IMR-90 (cell line): Measurements from ENCODE around the gene MEN1. TPM values are rescaled to one million over a fixed set of nuclear protein-coding genes. Genes with fewer than 3 reads are reported as not detected.

Experiments used
- ATAC-seq: fragments of 200-7000 bp; cut with Tn5 transposase; 2 replicates; pipeline ENCODE4 v1.9.1; 2020; ENCODE audit warnings: low read depth, mild to moderate bottlenecking, moderate library complexity
- BruUV-seq: library from RNA; stranded (reverse); fragments of 400-500 nt; replicated peaks from 2 replicates; lab custom pipeline; 2021; lab: Mats Ljungman, UMichigan
- CTCF ChIA-PET: fragments of 300-600 bp; formaldehyde crosslinking; extraction: SDS; loops from one replicate; lab custom pipeline; 2021; ENCODE audit warnings: antibody characterized with exemption; lab: Yijun Ruan, JAX
- POLR2A ChIA-PET: fragments of 300-600 bp; sonication (Branson Sonifier 250); formaldehyde crosslinking; loops from one replicate; lab custom pipeline; 2022; ENCODE audit warnings: antibody characterized with exemption; ENCODE audit not compliant: unreplicated experiment; lab: Charles Lee
- DNase-seq: peaks from one replicate; pipeline ENCODE4 v3.0.0; 2013
- H2AFZ ChIP-seq: replicated peaks from 2 replicates; pipeline ENCODE3; 2013; ENCODE audit warnings: low read length, mild to moderate bottlenecking; ENCODE audit not compliant: poor library complexity
- H2AK5ac ChIP-seq: 2 replicates; pipeline ENCODE4 v1.6.1; 2013; ENCODE audit warnings: low read depth, low read length, inconsistent platforms
- H2AK9ac ChIP-seq: replicated peaks from 2 replicates; pipeline ENCODE3; 2013; ENCODE audit warnings: mild to moderate bottlenecking, low read depth, low read length, moderate library complexity; ENCODE audit not compliant: poor library complexity
- H2BK120ac ChIP-seq: 2 replicates; pipeline ENCODE4 v1.6.1; 2013; ENCODE audit warnings: low read depth, low read length, inconsistent platforms
- H2BK15ac ChIP-seq: 3 replicates; pipeline ENCODE4 v1.6.1; 2013; ENCODE audit warnings: low read depth, low read length, inconsistent platforms
- H2BK20ac ChIP-seq: 2 replicates; pipeline ENCODE4 v1.6.1; 2013; ENCODE audit warnings: low read depth, mild to moderate bottlenecking, inconsistent platforms, low read length, moderate library complexity
- H2BK5ac ChIP-seq: 2 replicates; pipeline ENCODE4 v1.6.1; 2013; ENCODE audit warnings: mild to moderate bottlenecking, low read depth, low read length, inconsistent platforms; ENCODE audit not compliant: poor library complexity, severe bottlenecking
- H3K14ac ChIP-seq: replicated peaks from 2 replicates; pipeline ENCODE4 v1.6.1; 2013; ENCODE audit warnings: low read depth, low read length, inconsistent platforms
- H3K18ac ChIP-seq: 2 replicates; pipeline ENCODE4 v1.6.1; 2013; ENCODE audit warnings: low read depth, low read length, control low read depth
- H3K23ac ChIP-seq: 2 replicates; pipeline ENCODE4 v1.6.1; 2013; ENCODE audit warnings: low read depth, low read length, inconsistent platforms
- H3K27ac ChIP-seq: 2 replicates; pipeline ENCODE4 v1.5.1; 2013; ENCODE audit warnings: mild to moderate bottlenecking, control low read depth, low read length; ENCODE audit not compliant: insufficient read depth
- H3K27me3 ChIP-seq: 2 replicates; pipeline ENCODE4 v1.6.1; 2013; ENCODE audit warnings: low read length; ENCODE audit not compliant: control insufficient read depth, insufficient read depth
- H3K36me3 ChIP-seq: 2 replicates; pipeline ENCODE4 v1.6.1; 2013; ENCODE audit warnings: low read length, mixed read lengths; ENCODE audit not compliant: control insufficient read depth, insufficient read depth
- H3K4ac ChIP-seq: 2 replicates; pipeline ENCODE4 v1.6.1; 2013; ENCODE audit warnings: low read depth, low read length, inconsistent platforms
- H3K4me1 ChIP-seq: 2 replicates; pipeline ENCODE4 v1.6.1; 2013; ENCODE audit warnings: low read length, mixed read lengths; ENCODE audit not compliant: control insufficient read depth, insufficient read depth
- H3K4me2 ChIP-seq: 2 replicates; pipeline ENCODE4 v1.6.1; 2013; ENCODE audit warnings: low read depth, mild to moderate bottlenecking, control low read depth, low read length, moderate library complexity
- H3K4me3 ChIP-seq: 2 replicates; pipeline ENCODE4 v1.5.1; 2013; ENCODE audit warnings: low read depth, mild to moderate bottlenecking, control low read depth, low read length, moderate library complexity; ENCODE audit not compliant: insufficient read depth
- H3K56ac ChIP-seq: 2 replicates; pipeline ENCODE4 v1.6.1; 2013; ENCODE audit warnings: low read length, inconsistent platforms; ENCODE audit not compliant: insufficient read depth; ENCODE audit errors: extremely low read depth
- H3K79me1 ChIP-seq, 2 experiments: 2 replicates each; pipeline ENCODE4 v1.6.1; 2013; ENCODE audit warnings: low read length in 2 of 2, inconsistent platforms in 1 of 2, low read depth in 1 of 2
- H3K9ac ChIP-seq: 2 replicates; pipeline ENCODE4 v1.6.1; 2013; ENCODE audit warnings: low read depth, low read length, control low read depth
- H3K9me1 ChIP-seq: 2 replicates; pipeline ENCODE4 v1.6.1; 2013; ENCODE audit warnings: low read length, inconsistent platforms; ENCODE audit not compliant: insufficient read depth
- H3K9me3 ChIP-seq: 2 replicates; pipeline ENCODE4 v1.6.1; 2013; ENCODE audit warnings: low read length; ENCODE audit not compliant: control insufficient read depth, insufficient read depth
- H4K20me1 ChIP-seq: 2 replicates; pipeline ENCODE4 v1.6.1; 2013; ENCODE audit warnings: low read length, inconsistent platforms; ENCODE audit not compliant: insufficient read depth
- H4K5ac ChIP-seq: 2 replicates; pipeline ENCODE4 v1.6.1; 2013; ENCODE audit warnings: mild to moderate bottlenecking, low read depth, low read length, control low read depth
- H4K8ac ChIP-seq, 2 experiments: 2 replicates each; pipeline ENCODE4 v1.6.1; 2013; ENCODE audit warnings: low read depth in 2 of 2, low read length in 2 of 2, control low read depth in 1 of 2, inconsistent platforms in 1 of 2
- H4K91ac ChIP-seq: 2 replicates; pipeline ENCODE4 v1.6.1; 2013; ENCODE audit warnings: low read depth, low read length, inconsistent platforms; ENCODE audit not compliant: insufficient read depth
- CEBPB ChIP-seq: IDR thresholded peaks from 2 replicates; pipeline ENCODE4 v1.6.1; 2012; ENCODE audit warnings: low read depth, low read length, improper control_type of control experiment
- CTCF ChIP-seq: conservative IDR thresholded peaks from 2 replicates; pipeline ENCODE4 v1.5.1; 2012; ENCODE audit warnings: mild to moderate bottlenecking, low read depth, low read length, improper control_type of control experiment
- ELK1 ChIP-seq: fragments of 150-350 bp; IDR thresholded peaks from 2 replicates; pipeline ENCODE4 v1.6.1; 2016; ENCODE audit warnings: low read depth, mild to moderate bottlenecking, low read length, moderate library complexity, borderline replicate concordance
- FOS ChIP-seq: fragments of 150-350 bp; IDR thresholded peaks from 2 replicates; pipeline ENCODE4 v1.6.1; 2016; ENCODE audit warnings: low read depth, low read length
- MAFK ChIP-seq: IDR thresholded peaks from 2 replicates; pipeline ENCODE4 v1.6.1; 2012; ENCODE audit warnings: low read depth, low read length, improper control_type of control experiment
- MAZ ChIP-seq: IDR thresholded peaks from 2 replicates; pipeline ENCODE4 v1.6.1; 2012; ENCODE audit warnings: low read depth, mild to moderate bottlenecking, low read length, improper control_type of control experiment, moderate library complexity, borderline replicate concordance
- MXI1 ChIP-seq: IDR thresholded peaks from 2 replicates; pipeline ENCODE4 v1.6.1; 2012; ENCODE audit warnings: low read depth, mild to moderate bottlenecking, low read length, moderate library complexity, borderline replicate concordance
- NFE2L2 ChIP-seq: fragments of 150-350 bp; IDR thresholded peaks from 2 replicates; pipeline ENCODE4 v1.6.1; 2016; ENCODE audit warnings: low read depth, mild to moderate bottlenecking, low read length
- POLR2A ChIP-seq: IDR thresholded peaks from 2 replicates; pipeline ENCODE4 v1.6.1; 2012; ENCODE audit warnings: mild to moderate bottlenecking, low read depth, low read length
- RAD21 ChIP-seq: IDR thresholded peaks from 2 replicates; pipeline ENCODE4 v1.6.1; 2012; ENCODE audit warnings: low read length, improper control_type of control experiment
- RCOR1 ChIP-seq: IDR thresholded peaks from 2 replicates; pipeline ENCODE4 v1.6.1; 2012; ENCODE audit warnings: mild to moderate bottlenecking, low read length, improper control_type of control experiment; ENCODE audit not compliant: insufficient replicate concordance
- RFX5 ChIP-seq: IDR thresholded peaks from 2 replicates; pipeline ENCODE4 v1.8.0; 2012; ENCODE audit warnings: low read depth, mild to moderate bottlenecking, low read length, moderate library complexity
- USF2 ChIP-seq: fragments of 150-350 bp; IDR thresholded peaks from 2 replicates; pipeline ENCODE4 v1.6.1; 2017; ENCODE audit warnings: mild to moderate bottlenecking, antibody characterized with exemption, low read length, low read depth
- WGBS, 2 experiments: methylation state at CpG; one replicate each; pipeline versions ENCODE4 v1.1.5 to v1.1.7; 2013; ENCODE audit warnings: missing lambda C conversion rate in 2 of 2; ENCODE audit not compliant: insufficient read length in 1 of 2; ENCODE audit errors: extremely low coverage in 2 of 2; 5-methylcytosine and 5-hydroxymethylcytosine counted together
- dilution Hi-C: fragments of 300-500 bp; cut with HindIII; formaldehyde crosslinking; loops from one replicate; pipeline ENCODE4 v1.14.3; 2018; ENCODE audit warnings: low sequenced_read_pairs; ENCODE audit not compliant: unreplicated experiment
- in situ Hi-C: fragments of 300-500 bp; cut with MboI; formaldehyde crosslinking; loops from 3 replicates; pipeline ENCODE4 v1.14.3; 2019; ENCODE audit warnings: low sequenced_read_pairs, inconsistent platforms, mixed read lengths
- intact Hi-C: fragments of 100-400 bp; cut with micrococcal nuclease; formaldehyde crosslinking; loops from 2 replicates; pipeline ENCODE4 v1.10.0; 2022
- polyA plus RNA-seq, 3 experiments: library from polyadenylated mRNA; depleted of rRNA; stranded (reverse); fragments of >200 nt; gene quantifications; 2 replicates each; pipeline ENCODE4 v1.2.3, GENCODE V29; 2012; ENCODE audit warnings: low replicate concordance in 1 of 3
- total RNA-seq: library from RNA; depleted of rRNA; stranded (reverse); fragments of >200 nt; gene quantifications from 2 replicates; pipeline ENCODE4 v1.2.3, GENCODE V29; 2012

Gene MEN1
- total and polyA plus RNA-seq, 2 of the 4 experiments (the other 2 are of a cell fraction), result 8.8 to 35.7 TPM

GRCh38 chr11:64817476-64817875 is 7.1 kb upstream of the MEN1 start:
- Histone ChIP-seq H3K79me1 (no peaks in the 10 kb centered on the region), H4K8ac (no peak overlapping the region), H2AFZ (no peak overlapping the region), H4K91ac (no peak overlapping the region), H4K5ac (no peak overlapping the region), H3K4me1 (no peaks in the 10 kb centered on the region), H3K18ac (no peak overlapping the region), H3K14ac (no peak overlapping the region), H2AK9ac (no peak overlapping the region), H3K9ac (no peak overlapping the region), H3K4me2 (no peak overlapping the region), H2BK20ac (no peak overlapping the region), H2BK5ac (no peak overlapping the region), H3K4me3 (no peak overlapping the region), H2BK15ac (no peak overlapping the region), H3K9me3 (no peaks in the 10 kb centered on the region), H4K20me1 (no peaks in the 10 kb centered on the region), H3K9me1 (no peaks in the 10 kb centered on the region), H2BK120ac (no peak overlapping the region), H3K27me3 (peaks cover 1% of the 10 kb centered on the region; the same call in 1 of the 2 replicates), H3K27ac (no peak overlapping the region), H3K23ac (no peak overlapping the region), H3K4ac (no peak overlapping the region), H2AK5ac (no peak overlapping the region), H3K36me3 (no peaks in the 10 kb centered on the region), H3K56ac (no peak overlapping the region)
- intact Hi-C loops, result no loop called here
- dilution Hi-C loops, result no loop called here
- ChIA-PET POLR2A (no interaction called here), CTCF (no interaction called here)
- no TSS peak for BruUV-seq
- DNase-seq (no peak), ATAC-seq (no peak)
- in situ Hi-C loops, result no loop called here
- TF ChIP-seq CEBPB (no peak), CTCF (no peak), MAFK (no peak), FOS (no peak), RCOR1 (no peak), RFX5 (no peak), POLR2A (no peak), MAZ (no peak), MXI1 (no peak), USF2 (no peak), RAD21 (no peak), NFE2L2 (no peak), ELK1 (no peak)
- 100% methylated on average over 1 of the region's 3 CpGs; no CpG with 5 or more reads in 1 of the 2 experiments for WGBS, 2 experiments
